Heart right ventricle (tissue), 16 donors: Measurements from ENCODE around the gene CHERP. TPM values are rescaled to one million over a fixed set of nuclear protein-coding genes. Genes with fewer than 3 reads are reported as not detected.

ENCODE experiments used
- ATAC-seq, 8 donors: fragments of 200-7000 bp; cut with Tn5 transposase; one replicate each; pipeline ENCODE4 v1.9.1; 2020; ENCODE audit warnings: mild to moderate bottlenecking in 8 of 8, moderate library complexity in 8 of 8, moderate number of reproducible peaks in 1 of 8
- DNase-seq, 2 donors: peaks; one replicate each; pipeline ENCODE4 v3.0.0-alpha.2; 2020
- H3K27ac ChIP-seq, 10 donors: fragments of 200-600 bp; sonication (generic) in 2 of 10; one replicate each; pipeline versions ENCODE4 v1.5.0 to v1.8.0; 2020 to 2022; ENCODE audit warnings: mild to moderate bottlenecking in 3 of 10
- H3K27me3 ChIP-seq, 7 donors: fragments of 200-600 bp; one replicate each; pipeline ENCODE4 v1.8.0; 2021 to 2022; ENCODE audit warnings: mild to moderate bottlenecking in 2 of 7
- H3K36me3 ChIP-seq, 9 donors: fragments of 200-600 bp; sonication (generic) in 1 of 9; one replicate each; pipeline versions ENCODE4 v1.5.0 to v1.8.0; 2020 to 2022; ENCODE audit warnings: mild to moderate bottlenecking in 2 of 9
- H3K4me1 ChIP-seq, 9 donors: fragments of 200-600 bp; sonication (generic) in 1 of 9; one replicate each; pipeline versions ENCODE4 v1.5.0 to v1.8.0; 2020 to 2022; ENCODE audit warnings: mild to moderate bottlenecking in 4 of 9
- H3K4me3 ChIP-seq, 10 donors: fragments of 200-600 bp; sonication (generic) in 2 of 10; one replicate each; pipeline versions ENCODE4 v1.5.0 to v1.8.0; 2020 to 2022; ENCODE audit warnings: mild to moderate bottlenecking in 7 of 10, moderate library complexity in 2 of 10
- H3K9me3 ChIP-seq, 11 donors: fragments of 200-600 bp in 10 of 11; sonication (generic) in 2 of 11; one replicate each; pipeline versions ENCODE4 v1.5.0 to v1.8.0; 2013 to 2022; ENCODE audit warnings: mild to moderate bottlenecking in 2 of 11, control low read depth in 1 of 11, moderate library complexity in 1 of 11
- WGBS, 2 donors: extraction: QIAGEN DNeasy Blood & Tissue Kit; methylation state at CpG; one replicate each; pipeline ENCODE4 v1.1.7; 2013; ENCODE audit warnings: inconsistent platforms in 1 of 2; 5-methylcytosine and 5-hydroxymethylcytosine counted together
- intact Hi-C, 10 donors: fragments of 100-400 bp; cut with DNase I; formaldehyde crosslinking; loops; one replicate each; pipeline versions ENCODE4 v1.11.1 to v1.14.2; 2022
- polyA plus RNA-seq, 2 donors: library from polyadenylated mRNA; stranded (reverse); fragments of 200-250 nt; gene quantifications; one replicate each; pipeline ENCODE4 v1.2.3, GENCODE V29; 2013
- total RNA-seq, 10 donors: library from RNA; stranded (reverse); fragmentation: NEBNext Ultra II Directional in 3 of 10; extraction: Animal tissue kit (Norgen Biotek cat#: 25700) in 3 of 10; gene quantifications; one replicate each; pipeline versions ENCODE4 v1.2.1 to v1.2.4, GENCODE V29; 2021 to 2023
- TF ChIP-seq, protein P1 (sequence below), 9 donors: fragments of 200-600 bp; sonication (generic) in 2 of 9; IDR thresholded peaks; one replicate each; pipeline versions ENCODE4 v1.5.0 to v1.8.0; 2021 to 2022; ENCODE audit warnings: antibody characterized with exemption in 9 of 9, mild to moderate bottlenecking in 5 of 9, moderate library complexity in 1 of 9
- donor health status: Arrhythmogenic right ventricular cardiomyopathy.
- donor health status: ischemic (EF 13 %, LVEDD 7.1; RV severe dilation, severe dysfunction).
- donor health status: healthy with polysubstance abuse.
- donor health status: DM: no; HTN: yes; CAD: no.
- donor health status: DM: no; HTN: no; CAD: no.
- donor health status: ischemic (EF 25% LVEDD 6.9; RV normal size, moderate dysfunction).
- donor health status: ischemic (EF 25% LVEDD 5.7; RV mildly dilated, moderate dysfunction).
- donor health status: healthy.
- donor health status: DM: yes; HTN: yes; CAD: no.
- donor health status: Ischemic cardiomyopathy.
- donor health status: ischemic (EF 35%, LVEDD 5.7; RV mildly dilated, moderate dysfunction).
- donor health status: nonischemic (EF 11% LVEDD 7.7; RV severe dilation, severe dysfunction).
- donor health status: DM: yes; HTN: yes; CAD: no.
- donor health status: PGD.
- donor health status: ischemic (EF 29% LVEDD 5.4; RV normal size, mild dysfunction).
- donor health status: nonischemic (EF 23%, LVEDD 6.1; RV moderate dilation, normal function).

CHERP gene
- total and polyA plus RNA-seq, 12 donors, result 11.3 to 26.6 (median 22.4) TPM

DNA sequence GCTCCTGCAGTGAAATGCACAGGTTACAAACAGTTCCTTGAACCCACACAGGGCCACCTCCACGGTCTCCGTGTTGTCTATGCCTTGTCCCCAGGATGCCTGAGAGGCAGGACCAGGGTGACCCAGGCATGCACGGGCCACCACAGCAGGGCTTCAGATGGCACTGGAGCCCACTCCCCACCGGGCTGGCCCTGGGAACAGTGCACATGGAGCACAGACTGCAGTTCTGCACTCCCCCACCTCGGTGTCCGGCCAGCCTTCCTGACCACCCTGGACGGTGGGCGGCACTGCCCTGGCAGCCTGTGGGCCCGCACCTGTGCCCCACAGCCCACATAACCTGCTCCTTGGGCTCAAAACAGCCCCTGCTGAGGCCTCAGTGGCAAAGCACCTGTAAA is 44.2 kb upstream of the CHERP start:
- Histone ChIP-seq H3K36me3 (no peaks in the 10 kb centered on the region), H3K9me3 (no peaks in the 10 kb centered on the region), H3K27me3 (no peaks in the 10 kb centered on the region), H3K4me1 (peaks cover 51 to 100% (median 83%) of the 10 kb centered on the region in 9 donors), H3K27ac (peak overlapping the region in 2 of 10 donors; percentile 76 to 83), H3K4me3 (no peak overlapping the region)
- intact Hi-C loops, result loop anchor here in 4 of 10 donors (5.0 kb wide), 1 partner anchor 41 kb away; the partner anchor contains the start of gene MED26 (in 4 of the 4)
- DNase-seq (no peak), ATAC-seq (no peak)
- 86 to 87% methylated on average over 9 of the region's 9 CpGs for WGBS, 2 donors
- TF ChIP-seq, protein P1, sequence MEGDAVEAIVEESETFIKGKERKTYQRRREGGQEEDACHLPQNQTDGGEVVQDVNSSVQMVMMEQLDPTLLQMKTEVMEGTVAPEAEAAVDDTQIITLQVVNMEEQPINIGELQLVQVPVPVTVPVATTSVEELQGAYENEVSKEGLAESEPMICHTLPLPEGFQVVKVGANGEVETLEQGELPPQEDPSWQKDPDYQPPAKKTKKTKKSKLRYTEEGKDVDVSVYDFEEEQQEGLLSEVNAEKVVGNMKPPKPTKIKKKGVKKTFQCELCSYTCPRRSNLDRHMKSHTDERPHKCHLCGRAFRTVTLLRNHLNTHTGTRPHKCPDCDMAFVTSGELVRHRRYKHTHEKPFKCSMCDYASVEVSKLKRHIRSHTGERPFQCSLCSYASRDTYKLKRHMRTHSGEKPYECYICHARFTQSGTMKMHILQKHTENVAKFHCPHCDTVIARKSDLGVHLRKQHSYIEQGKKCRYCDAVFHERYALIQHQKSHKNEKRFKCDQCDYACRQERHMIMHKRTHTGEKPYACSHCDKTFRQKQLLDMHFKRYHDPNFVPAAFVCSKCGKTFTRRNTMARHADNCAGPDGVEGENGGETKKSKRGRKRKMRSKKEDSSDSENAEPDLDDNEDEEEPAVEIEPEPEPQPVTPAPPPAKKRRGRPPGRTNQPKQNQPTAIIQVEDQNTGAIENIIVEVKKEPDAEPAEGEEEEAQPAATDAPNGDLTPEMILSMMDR (IDR thresholded peaks at IDR 0.05), result no peak

DNA sequence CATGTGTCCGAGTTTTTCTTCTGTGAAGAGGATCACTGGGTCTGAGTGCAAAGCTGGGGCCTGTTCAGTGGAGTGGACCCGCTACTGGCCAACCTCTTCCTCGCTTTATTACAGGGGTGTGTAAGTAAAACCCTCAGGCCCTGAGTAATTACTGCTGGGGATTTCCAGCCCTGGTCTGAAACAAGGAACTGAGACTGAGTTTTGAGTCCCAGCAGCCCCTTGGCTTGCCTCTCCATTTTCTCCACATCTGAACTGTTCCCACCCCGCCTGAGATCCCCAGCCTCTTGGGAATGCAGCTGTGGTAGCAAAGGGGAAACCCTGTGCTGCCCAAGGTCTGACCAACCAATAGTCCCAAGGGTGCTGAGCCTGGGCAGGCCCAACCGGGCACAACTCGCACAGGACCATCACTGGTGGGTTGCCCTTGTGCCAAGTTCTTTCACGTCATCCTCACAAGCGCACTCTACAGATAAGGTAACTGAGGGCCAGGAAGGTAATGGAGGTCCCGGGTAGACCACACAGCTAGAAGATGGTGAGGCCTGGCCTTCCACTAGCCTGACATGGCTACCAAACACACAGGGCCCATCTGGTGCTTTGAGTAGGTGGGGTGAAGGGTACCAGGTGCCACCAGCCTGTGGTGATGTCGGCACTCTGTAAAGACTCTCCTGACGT is 43.7 kb upstream of the CHERP start:
- Histone ChIP-seq H3K9me3 (no peaks in the 10 kb centered on the region), H3K4me1 (peaks cover 55 to 100% (median 88%) of the 10 kb centered on the region in 9 donors), H3K27ac (peak overlapping the region in 5 of 10 donors; percentile 1 to 83 (median 53)), H3K27me3 (no peaks in the 10 kb centered on the region), H3K36me3 (no peaks in the 10 kb centered on the region), H3K4me3 (peak overlapping the region in 1 of 10 donors; percentile 41)
- no peak for DNase-seq
- intact Hi-C loops, result loop anchor here in 4 of 10 donors (5.0 kb wide), 1 partner anchor 41 kb away; the partner anchor contains the start of gene MED26 (in 4 of the 4)
- ATAC-seq, result no peak
- TF ChIP-seq, protein P1 (IDR thresholded peaks at IDR 0.05), result no peak
- 85 to 90% methylated on average over 11 of the region's 11 CpGs for WGBS, 2 donors

GRCh38 chr19:16585094-16585801 is 43.0 kb upstream of the CHERP start:
- intact Hi-C loops, result loop anchor here in 4 of 10 donors (5.0 kb wide), 1 partner anchor 42 kb away; the partner anchor contains the start of gene MED26 (in 4 of the 4)
- peak overlapping the region in 1 of 10 donors; percentile 41 for H3K4me3 ChIP-seq
- H3K27me3 ChIP-seq, result no peaks in the 10 kb centered on the region
- H3K36me3 ChIP-seq, result no peaks in the 10 kb centered on the region
- DNase-seq (no peak), ATAC-seq (no peak)
- H3K27ac ChIP-seq, result peak overlapping the region in 9 of 10 donors; percentile 17 to 83 (median 57)
- TF ChIP-seq, protein P1 (IDR thresholded peaks at IDR 0.05), result no peak
- H3K9me3 ChIP-seq, result no peaks in the 10 kb centered on the region
- peaks cover 58 to 100% (median 92%) of the 10 kb centered on the region in 9 donors for H3K4me1 ChIP-seq
- WGBS, 2 donors, result 79 to 88% methylated on average over 13 of the region's 13 CpGs
